Duodenal mucosa (tissue), 2 donors: Measurements from ENCODE around the gene PPP1R37.

ENCODE experiments used
- H3K27ac ChIP-seq: one replicate; pipeline ENCODE4 v1.7.0; 2013; ENCODE audit warnings: low read depth, low read length
- H3K27me3 ChIP-seq, 2 donors: one replicate each; pipeline ENCODE4 v1.7.0; 2013; ENCODE audit warnings: low read length in 2 of 2, control low read depth in 1 of 2; ENCODE audit not compliant: insufficient read depth in 2 of 2, control insufficient read depth in 1 of 2
- H3K36me3 ChIP-seq, 2 donors: one replicate each; pipeline ENCODE4 v1.7.0; 2013; ENCODE audit warnings: low read length in 2 of 2, control low read depth in 1 of 2; ENCODE audit not compliant: insufficient read depth in 2 of 2, control insufficient read depth in 1 of 2
- H3K4me1 ChIP-seq, 2 donors: one replicate each; pipeline ENCODE4 v1.7.0; 2013; ENCODE audit warnings: low read length in 2 of 2, control low read depth in 1 of 2; ENCODE audit not compliant: insufficient read depth in 2 of 2, control insufficient read depth in 1 of 2
- H3K4me3 ChIP-seq, 2 donors: one replicate each; pipeline ENCODE4 v1.7.0; 2013; ENCODE audit warnings: low read length in 2 of 2, low read depth in 1 of 2
- H3K9ac ChIP-seq, 2 donors: one replicate each; pipeline ENCODE4 v1.7.0; 2013; ENCODE audit warnings: low read length in 2 of 2, low read depth in 1 of 2
- H3K9me3 ChIP-seq, 2 donors: one replicate each; pipeline ENCODE4 v1.7.0; 2013; ENCODE audit warnings: low read length in 2 of 2, control low read depth in 1 of 2; ENCODE audit not compliant: control insufficient read depth in 1 of 2

PPP1R37 gene

DNA sequence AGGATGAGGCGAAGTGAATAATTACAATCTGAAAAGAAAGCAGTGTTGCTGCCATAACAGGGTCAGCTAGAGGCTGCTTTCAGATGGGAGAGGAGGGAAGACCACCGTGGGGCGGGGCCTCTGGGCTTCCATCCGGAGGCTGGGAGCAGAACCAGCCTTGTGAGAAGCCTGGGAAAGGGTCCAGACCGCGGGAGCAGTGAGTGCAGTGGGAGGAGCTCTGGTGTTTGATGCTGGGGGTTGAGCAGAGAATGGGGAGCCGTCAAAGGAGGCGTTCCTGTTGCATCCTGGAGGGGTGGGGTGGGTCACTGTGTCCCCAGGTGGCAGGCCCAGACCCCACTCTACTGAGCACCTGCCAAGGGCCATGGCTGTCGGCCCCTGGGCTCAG, 49.7 kb downstream of the PPP1R37 start:
- Histone ChIP-seq H3K27ac (no peak overlapping the region), H3K9ac (no peak overlapping the region), H3K27me3 (no peaks in the 10 kb centered on the region), H3K4me3 (no peak overlapping the region), H3K36me3 (peaks cover 11 to 46% of the 10 kb centered on the region in 2 donors), H3K4me1 (no peaks in the 10 kb centered on the region), H3K9me3 (no peaks in the 10 kb centered on the region)

DNA sequence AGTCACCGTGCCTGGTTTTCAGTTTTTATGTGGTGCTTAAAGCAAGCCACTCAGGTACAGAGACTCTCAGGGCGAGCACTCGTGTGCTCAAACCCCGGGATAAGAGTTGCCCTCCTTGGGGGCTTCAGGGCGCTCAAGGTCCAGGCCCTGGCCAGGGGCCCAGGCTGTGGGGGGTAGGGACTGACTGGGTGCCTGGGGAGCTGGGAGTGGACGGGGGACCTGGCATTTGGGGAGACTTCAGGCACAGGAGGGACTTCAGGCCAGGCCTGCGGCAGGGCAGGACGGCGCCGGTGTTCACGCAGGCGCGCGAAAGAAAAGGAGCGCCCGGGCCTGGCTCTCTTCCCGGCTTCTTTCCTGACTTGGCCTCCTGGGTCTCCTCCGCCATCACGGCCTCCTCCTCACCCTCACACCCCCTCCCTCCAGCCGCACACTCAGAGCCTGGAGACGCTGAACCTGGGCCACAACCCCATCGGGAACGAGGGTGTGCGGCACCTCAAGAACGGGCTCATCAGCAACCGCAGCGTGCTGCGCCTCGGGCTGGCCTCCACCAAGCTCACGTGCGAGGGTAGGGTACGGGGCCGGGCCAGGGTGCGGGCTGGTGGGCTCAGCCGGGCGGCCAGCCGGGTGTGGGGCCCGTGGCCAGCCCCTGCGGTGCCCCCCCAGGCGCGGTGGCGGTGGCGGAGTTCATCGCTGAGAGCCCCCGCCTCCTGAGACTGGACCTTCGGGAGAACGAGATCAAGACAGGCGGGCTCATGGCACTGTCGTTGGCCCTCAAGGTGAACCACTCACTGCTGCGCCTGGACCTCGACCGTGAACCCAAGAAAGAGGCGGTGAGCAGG, 51.7 kb downstream of the PPP1R37 start:
- Histone ChIP-seq H3K27me3 (no peaks in the 10 kb centered on the region), H3K9ac (no peak overlapping the region), H3K36me3 (peaks cover 11 to 46% of the 10 kb centered on the region in 2 donors), H3K4me1 (no peaks in the 10 kb centered on the region), H3K27ac (no peak overlapping the region), H3K9me3 (no peaks in the 10 kb centered on the region), H3K4me3 (no peak overlapping the region)

DNA sequence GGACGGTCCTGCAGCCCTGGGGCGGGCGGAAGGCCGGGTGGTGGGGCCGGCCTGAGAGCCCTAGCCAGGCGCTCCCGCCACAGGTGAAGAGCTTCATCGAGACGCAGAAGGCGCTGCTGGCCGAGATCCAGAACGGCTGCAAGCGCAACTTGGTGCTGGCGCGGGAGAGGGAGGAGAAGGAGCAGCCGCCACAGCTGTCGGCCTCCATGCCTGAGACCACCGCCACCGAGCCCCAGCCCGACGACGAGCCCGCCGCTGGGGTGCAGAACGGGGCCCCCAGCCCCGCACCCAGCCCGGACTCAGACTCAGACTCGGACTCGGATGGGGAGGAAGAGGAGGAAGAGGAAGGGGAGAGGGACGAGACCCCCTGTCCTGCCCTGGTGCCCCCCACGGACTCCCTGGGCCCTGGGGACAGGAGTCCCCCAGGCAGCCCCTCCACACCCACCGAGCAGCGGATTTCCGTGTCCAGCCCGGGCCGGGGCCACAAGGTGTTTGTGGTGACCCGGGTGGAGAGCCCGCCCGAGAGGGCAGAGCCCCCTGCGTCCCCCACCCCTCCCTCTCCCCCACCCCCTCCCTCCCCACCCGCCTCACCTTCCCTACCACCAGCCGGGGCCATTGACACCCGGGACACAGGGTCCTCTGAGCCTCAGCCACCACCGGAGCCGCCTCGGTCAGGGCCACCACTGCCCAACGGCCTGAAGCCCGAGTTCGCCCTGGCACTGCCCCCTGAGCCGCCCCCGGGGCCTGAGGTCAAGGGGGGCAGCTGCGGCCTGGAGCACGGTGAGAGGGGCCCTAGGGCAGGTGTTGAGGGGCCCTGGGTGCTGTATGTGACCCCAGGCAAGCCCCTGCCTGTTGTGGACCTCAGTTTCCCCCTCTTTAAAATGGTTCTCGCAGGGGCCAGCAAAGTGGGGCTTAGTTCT, 52.6 kb downstream of the PPP1R37 start:
- Histone ChIP-seq H3K27me3 (no peaks in the 10 kb centered on the region), H3K9me3 (no peaks in the 10 kb centered on the region), H3K9ac (no peak overlapping the region), H3K36me3 (peaks cover 11 to 46% of the 10 kb centered on the region in 2 donors), H3K27ac (no peak overlapping the region), H3K4me1 (no peaks in the 10 kb centered on the region), H3K4me3 (no peak overlapping the region)

DNA sequence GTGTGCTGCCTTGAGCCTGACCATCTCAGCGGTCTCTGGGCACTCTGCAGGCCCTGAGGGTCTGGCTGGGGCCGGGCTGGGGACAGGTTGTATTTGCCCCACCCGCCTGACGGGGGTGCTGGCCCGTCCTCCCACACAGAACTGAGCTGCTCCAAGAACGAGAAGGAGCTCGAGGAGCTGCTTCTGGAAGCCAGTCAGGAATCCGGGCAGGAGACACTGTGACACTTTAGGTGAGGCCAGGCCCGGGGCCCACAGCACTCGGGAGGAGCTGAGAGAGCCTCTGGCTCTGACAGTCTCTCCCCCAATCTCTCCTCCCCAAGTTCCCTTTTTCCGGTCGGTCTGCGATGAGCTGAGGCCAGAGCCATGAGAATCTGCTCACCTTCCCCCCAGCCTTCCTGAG, 53.3 kb downstream of the PPP1R37 start:
- peaks cover 2 to 3% of the 10 kb centered on the region in 2 donors for H3K27me3 ChIP-seq
- peaks cover 11 to 41% of the 10 kb centered on the region in 2 donors for H3K36me3 ChIP-seq
- H3K4me3 ChIP-seq, result no peak overlapping the region
- no peak overlapping the region for H3K9ac ChIP-seq
- H3K4me1 ChIP-seq, result no peaks in the 10 kb centered on the region
- H3K27ac ChIP-seq, result no peak overlapping the region
- H3K9me3 ChIP-seq, result no peaks in the 10 kb centered on the region

DNA sequence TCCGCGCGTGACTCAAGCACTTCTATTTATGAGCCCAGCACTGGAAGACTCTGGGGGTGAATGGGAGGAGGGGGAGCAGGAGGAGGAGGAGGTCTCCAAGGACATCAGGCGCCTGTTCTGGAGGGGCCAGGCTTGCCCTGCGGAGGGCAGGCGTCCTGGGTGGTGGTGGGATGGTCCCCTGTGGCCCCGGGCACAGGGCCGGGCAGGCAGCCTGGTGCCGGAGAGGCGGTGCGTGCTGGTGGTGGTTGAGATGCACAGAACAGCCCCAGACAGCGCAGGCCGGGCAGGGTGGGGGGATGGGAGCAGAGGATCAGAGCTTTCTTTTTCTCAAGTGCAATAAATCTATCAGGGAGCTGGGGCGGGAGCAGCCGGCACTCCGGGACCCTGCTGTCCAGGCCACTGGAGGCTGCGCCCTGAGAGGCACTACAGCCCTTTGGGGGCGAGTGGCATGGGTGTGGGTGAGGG, 53.8 kb downstream of the PPP1R37 start:
- Histone ChIP-seq H3K27ac (no peak overlapping the region), H3K9me3 (no peaks in the 10 kb centered on the region), H3K36me3 (peaks cover 11 to 36% of the 10 kb centered on the region in 2 donors), H3K4me3 (no peak overlapping the region), H3K4me1 (no peaks in the 10 kb centered on the region), H3K9ac (no peak overlapping the region), H3K27me3 (peaks cover 7 to 8% of the 10 kb centered on the region in 2 donors)

DNA sequence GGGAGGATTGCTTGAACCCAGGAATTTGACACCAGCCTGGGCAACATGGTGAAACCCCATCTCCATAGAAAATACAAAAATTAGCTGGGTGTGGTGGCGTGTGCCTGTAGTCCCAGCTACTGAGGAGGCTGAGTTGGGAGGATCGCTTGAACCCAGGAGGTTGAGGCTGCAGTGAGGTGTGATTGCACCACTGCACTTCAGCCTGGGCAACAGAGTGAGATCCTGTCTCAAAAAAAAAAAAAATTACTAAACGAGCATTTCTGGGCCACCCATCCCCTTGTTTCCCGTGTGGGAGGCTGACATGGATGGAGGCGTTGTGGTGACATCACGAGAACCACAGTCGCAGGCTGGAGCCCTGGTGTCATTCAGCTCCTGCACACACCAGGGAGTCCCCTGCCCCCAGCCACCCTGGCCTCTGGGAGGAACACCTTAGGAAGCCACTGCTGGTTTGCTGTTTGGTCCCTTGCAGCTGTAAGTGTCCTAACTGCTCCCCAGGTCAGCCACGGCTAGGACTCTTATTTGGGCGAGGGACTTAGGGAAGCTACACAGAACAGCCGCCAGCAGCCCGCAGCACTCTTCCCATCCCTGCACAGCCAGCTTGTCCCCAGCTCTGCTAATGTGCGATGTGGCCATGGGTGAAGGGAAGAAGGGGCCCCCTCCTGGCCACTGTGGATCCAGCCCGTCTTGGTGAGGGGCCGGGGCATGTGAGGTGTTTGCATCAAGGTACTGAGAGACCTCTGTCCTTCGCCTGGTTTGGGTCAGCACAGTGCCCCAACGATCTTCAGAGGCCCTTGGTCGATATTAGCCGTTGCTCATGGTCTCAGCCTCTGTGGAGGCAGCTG, 55.1 kb downstream of the PPP1R37 start:
- Histone ChIP-seq H3K36me3 (peaks cover under 1 to 24% of the 10 kb centered on the region in 2 donors), H3K9ac (no peak overlapping the region)

DNA sequence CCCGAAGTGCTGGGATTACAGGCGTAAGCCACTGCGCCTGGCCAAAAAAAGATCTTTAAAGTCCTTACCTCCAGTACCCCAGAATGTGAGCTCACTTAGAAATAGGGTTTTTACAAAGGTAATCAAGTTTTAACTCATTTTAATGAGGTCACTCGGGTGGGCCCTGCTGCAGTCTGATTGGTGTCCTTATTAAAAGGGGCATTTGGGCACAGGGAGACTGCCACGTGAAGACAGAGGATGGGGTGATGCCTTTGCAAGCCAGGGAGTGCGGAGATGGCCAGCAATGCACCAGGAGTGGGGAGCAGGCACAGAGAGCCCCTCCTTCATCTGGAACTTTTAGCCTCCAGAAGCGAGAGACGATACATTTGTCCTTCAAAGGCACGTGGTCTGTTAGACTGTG, 56.1 kb downstream of the PPP1R37 start:
- Histone ChIP-seq H3K4me1 (peaks cover 14 to 24% of the 10 kb centered on the region in 2 donors), H3K27ac (no peak overlapping the region), H3K9ac (no peak overlapping the region), H3K4me3 (no peak overlapping the region), H3K9me3 (no peaks in the 10 kb centered on the region), H3K27me3 (peaks cover 27 to 29% of the 10 kb centered on the region in 2 donors), H3K36me3 (peaks cover 0 to 18% of the 10 kb centered on the region in 2 donors)

More for the DNA sequence above, 55.1 kb downstream of the PPP1R37 start:
- no peak overlapping the region for H3K4me3 ChIP-seq
- no peak overlapping the region for H3K27ac ChIP-seq
- H3K27me3 ChIP-seq, result peaks cover 18 to 21% of the 10 kb centered on the region in 2 donors
- no peaks in the 10 kb centered on the region for H3K9me3 ChIP-seq
- peaks cover 9 to 13% of the 10 kb centered on the region in 2 donors for H3K4me1 ChIP-seq

DNA sequence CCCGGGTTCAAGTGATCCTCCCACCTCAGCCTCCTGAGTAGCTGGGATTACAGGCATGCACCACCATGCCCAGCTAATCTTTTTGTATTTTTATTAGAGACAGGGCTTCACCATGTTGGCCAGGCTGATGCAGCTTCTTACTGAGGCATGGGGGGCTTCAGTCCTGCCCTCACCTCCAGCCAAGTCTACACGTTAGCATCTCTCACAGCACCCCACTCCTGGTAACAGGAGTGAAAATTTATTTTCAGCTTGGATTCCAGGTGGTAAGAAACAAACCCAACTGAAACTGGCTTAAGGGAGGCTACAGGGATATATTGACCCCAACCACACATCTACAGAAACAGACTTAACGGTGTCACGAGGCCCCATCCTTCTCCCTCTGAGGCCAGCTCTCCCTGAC, 57.2 kb downstream of the PPP1R37 start:
- peaks cover 0 to 16% of the 10 kb centered on the region in 2 donors for H3K36me3 ChIP-seq
- H3K9me3 ChIP-seq, result no peaks in the 10 kb centered on the region
- H3K4me3 ChIP-seq, result no peak overlapping the region
- H3K4me1 ChIP-seq, result peaks cover 14 to 28% of the 10 kb centered on the region in 2 donors
- H3K9ac ChIP-seq, result no peak overlapping the region
- H3K27ac ChIP-seq, result no peak overlapping the region
- peaks cover 32 to 33% of the 10 kb centered on the region in 2 donors for H3K27me3 ChIP-seq

DNA sequence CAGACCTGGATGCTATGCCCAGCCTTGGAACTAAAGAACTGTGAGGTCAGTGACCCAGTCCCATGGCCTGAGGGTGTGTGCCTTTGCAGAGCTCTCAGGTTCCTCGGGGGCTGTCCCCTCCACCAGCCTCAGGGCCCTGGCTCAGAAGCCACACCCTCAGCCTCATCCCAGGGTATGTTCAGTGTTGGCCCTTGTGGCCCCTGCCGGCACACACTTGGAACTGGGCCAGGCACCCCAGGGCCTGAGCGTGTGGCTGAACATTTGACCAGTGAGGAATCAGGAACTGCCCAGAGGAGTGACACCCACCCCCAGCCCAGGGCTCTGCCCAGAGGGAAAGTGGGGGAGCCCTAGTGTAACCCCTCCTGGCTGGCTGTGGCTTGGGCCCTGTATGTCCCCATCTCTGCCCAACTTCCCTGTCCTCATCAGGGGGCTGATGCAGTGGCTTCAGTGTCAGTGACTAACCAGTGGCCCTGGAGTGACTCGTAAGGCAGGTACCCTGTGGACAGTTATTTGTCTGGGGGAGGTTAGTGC, 57.8 kb downstream of the PPP1R37 start:
- peaks cover 32 to 33% of the 10 kb centered on the region in 2 donors for H3K27me3 ChIP-seq
- H3K9ac ChIP-seq, result no peak overlapping the region
- peaks cover 0 to 15% of the 10 kb centered on the region in 2 donors for H3K36me3 ChIP-seq
- peaks cover 14 to 28% of the 10 kb centered on the region in 2 donors for H3K4me1 ChIP-seq
- H3K27ac ChIP-seq, result no peak overlapping the region
- no peaks in the 10 kb centered on the region for H3K9me3 ChIP-seq
- H3K4me3 ChIP-seq, result no peak overlapping the region
